ENCODE measurements around the gene TOMM20L.
A peak's percentile ranks its signal among the peaks of the same experiment; 100 is the strongest.

The TOMM20L gene

GRCh38 chr14:58426670-58427280 lies 31.0 kb downstream of the TOMM20L start:
- peak; percentile 81 for DNase-seq (ENCODE audit: low read depth, low spot score)

- peak; percentile 98 for DNase-seq (ENCODE audit: low read depth, low spot score)
Measured at GRCh38 chr14:58427281-58428117, 31.8 kb downstream of the TOMM20L start, which contains the start of the genes KIAA0586 and TIMM9. KIAA0586 (plus strand) TSS chr14:58427719; CDS start chr14:58428265, 546 bp downstream. TIMM9 (minus strand) TSS chr14:58427531; CDS start chr14:58411945, 15,586 bp downstream.

- DNase-seq (ENCODE audit: low read depth, low spot score), result peak; percentile 53
Measured at GRCh38 chr14:58428118-58428683, 32.5 kb downstream of the TOMM20L start.

- DNase-seq (ENCODE audit: low read depth, low spot score), result peak; percentile 39
Measured at GRCh38 chr14:58430156-58430555, 34.4 kb downstream of the TOMM20L start.

GRCh38 chr14:58439476-58439875 lies 43.7 kb downstream of the TOMM20L start:
- DNase-seq (ENCODE audit: low read depth, low spot score), result no peak

- no peak for DNase-seq (ENCODE audit: low read depth, low spot score)
Measured at GRCh38 chr14:58444627-58445026, 48.9 kb downstream of the TOMM20L start.

GRCh38 chr14:58455593-58456265 lies 60.0 kb downstream of the TOMM20L start:
- DNase-seq (ENCODE audit: low read depth, low spot score), result peak; percentile 74
